HUES6 (cell line): ENCODE measurements around the gene ZNF358.

Source experiments
- H3K27ac ChIP-seq: 2 replicates; pipeline ENCODE4 v1.7.0; 2013; ENCODE audit warnings: low read depth, mild to moderate bottlenecking, low read length, inconsistent platforms
- H3K27me3 ChIP-seq: 2 replicates; pipeline ENCODE4 v1.6.1; 2013; ENCODE audit warnings: low read length; ENCODE audit not compliant: control insufficient read depth, insufficient read depth
- H3K36me3 ChIP-seq: 2 replicates; pipeline ENCODE4 v1.6.1; 2013; ENCODE audit warnings: low read length; ENCODE audit not compliant: control insufficient read depth, insufficient read depth
- H3K4me1 ChIP-seq: 2 replicates; pipeline ENCODE4 v1.6.1; 2013; ENCODE audit warnings: low read length; ENCODE audit not compliant: control insufficient read depth, insufficient read depth
- H3K4me3 ChIP-seq: 2 replicates; pipeline ENCODE4 v1.5.1; 2013; ENCODE audit warnings: low read depth, low read length
- H3K9ac ChIP-seq: one replicate; pipeline ENCODE4 v1.6.1; 2013; ENCODE audit warnings: mild to moderate bottlenecking, low read length
- H3K9me3 ChIP-seq: 2 replicates; pipeline ENCODE4 v1.6.1; 2013; ENCODE audit warnings: low read depth, low read length; ENCODE audit not compliant: control insufficient read depth, insufficient read depth

Gene ZNF358

GRCh38 chr19:7552781-7553180, 36.9 kb downstream of the ZNF358 start:
- H3K27ac ChIP-seq, result no peak overlapping the region
- H3K27me3 ChIP-seq, result no peaks in the 10 kb centered on the region
- H3K4me1 ChIP-seq, result peaks cover 10% of the 10 kb centered on the region
- H3K4me3 ChIP-seq, result no peak overlapping the region
- H3K9ac ChIP-seq, result no peak overlapping the region
- H3K9me3 ChIP-seq, result no peaks in the 10 kb centered on the region
- H3K36me3 ChIP-seq, result peaks cover 24% of the 10 kb centered on the region

GRCh38 chr19:7554565-7554964, 38.7 kb downstream of the ZNF358 start:
- H3K4me3 ChIP-seq, result peak overlapping the region; percentile 82
- H3K27me3 ChIP-seq, result no peaks in the 10 kb centered on the region
- peaks cover 39% of the 10 kb centered on the region for H3K36me3 ChIP-seq
- H3K9me3 ChIP-seq, result no peaks in the 10 kb centered on the region
- H3K27ac ChIP-seq, result no peak overlapping the region
- peaks cover 10% of the 10 kb centered on the region for H3K4me1 ChIP-seq
- no peak overlapping the region for H3K9ac ChIP-seq

- Histone ChIP-seq H3K9ac (no peak overlapping the region), H3K4me3 (peak overlapping the region; percentile 82), H3K27ac (no peak overlapping the region), H3K36me3 (peaks cover 35% of the 10 kb centered on the region), H3K4me1 (peaks cover 10% of the 10 kb centered on the region), H3K9me3 (0 out of 2 replicates have a peak, but pooled peaks cover 1% of the 10 kb centered on the region), H3K27me3 (no peaks in the 10 kb centered on the region)
Observed at GRCh38 chr19:7554990-7555864, 39.3 kb downstream of the ZNF358 start.

GRCh38 chr19:7556696-7557315, 40.9 kb downstream of the ZNF358 start:
- H3K4me1 ChIP-seq, result peaks cover 6% of the 10 kb centered on the region
- no peak overlapping the region for H3K4me3 ChIP-seq
- H3K27ac ChIP-seq, result no peak overlapping the region
- 0 out of 2 replicates have a peak, but pooled peaks cover 3% of the 10 kb centered on the region for H3K9me3 ChIP-seq
- H3K36me3 ChIP-seq, result peaks cover 39% of the 10 kb centered on the region
- no peaks in the 10 kb centered on the region for H3K27me3 ChIP-seq
- H3K9ac ChIP-seq, result no peak overlapping the region

GRCh38 chr19:7558667-7559066, 42.8 kb downstream of the ZNF358 start:
- no peaks in the 10 kb centered on the region for H3K27me3 ChIP-seq
- H3K4me3 ChIP-seq, result no peak overlapping the region
- H3K9ac ChIP-seq, result no peak overlapping the region
- no peak overlapping the region for H3K27ac ChIP-seq
- peaks cover 39% of the 10 kb centered on the region for H3K36me3 ChIP-seq
- 0 out of 2 replicates have a peak, but pooled peaks cover 3% of the 10 kb centered on the region for H3K9me3 ChIP-seq
- peaks cover 6% of the 10 kb centered on the region for H3K4me1 ChIP-seq

- Histone ChIP-seq H3K36me3 (peaks cover 39% of the 10 kb centered on the region), H3K9ac (no peak overlapping the region), H3K4me3 (no peak overlapping the region), H3K27ac (no peak overlapping the region), H3K4me1 (peaks cover 6% of the 10 kb centered on the region), H3K9me3 (0 out of 2 replicates have a peak, but pooled peaks cover 3% of the 10 kb centered on the region), H3K27me3 (no peaks in the 10 kb centered on the region)
Observed at GRCh38 chr19:7559102-7559501, 43.2 kb downstream of the ZNF358 start.

- peaks cover 39% of the 10 kb centered on the region for H3K36me3 ChIP-seq
- H3K9me3 ChIP-seq, result 0 out of 2 replicates have a peak, but pooled peaks cover 3% of the 10 kb centered on the region
- H3K4me3 ChIP-seq, result no peak overlapping the region
- no peak overlapping the region for H3K27ac ChIP-seq
- H3K4me1 ChIP-seq, result no peaks in the 10 kb centered on the region
- H3K9ac ChIP-seq, result no peak overlapping the region
- H3K27me3 ChIP-seq, result no peaks in the 10 kb centered on the region
Observed at GRCh38 chr19:7560255-7560654, 44.4 kb downstream of the ZNF358 start.

GRCh38 chr19:7561325-7561724, 45.4 kb downstream of the ZNF358 start:
- Histone ChIP-seq H3K27me3 (no peaks in the 10 kb centered on the region), H3K9me3 (0 out of 2 replicates have a peak, but pooled peaks cover 3% of the 10 kb centered on the region), H3K27ac (no peak overlapping the region), H3K4me3 (no peak overlapping the region), H3K4me1 (no peaks in the 10 kb centered on the region), H3K36me3 (peaks cover 37% of the 10 kb centered on the region), H3K9ac (no peak overlapping the region)

GRCh38 chr19:7562646-7563393, 46.9 kb downstream of the ZNF358 start:
- Histone ChIP-seq H3K36me3 (peaks cover 23% of the 10 kb centered on the region), H3K27me3 (no peaks in the 10 kb centered on the region), H3K4me3 (no peak overlapping the region), H3K27ac (no peak overlapping the region), H3K9ac (no peak overlapping the region), H3K9me3 (0 out of 2 replicates have a peak, but pooled peaks cover 3% of the 10 kb centered on the region), H3K4me1 (no peaks in the 10 kb centered on the region)

GRCh38 chr19:7564866-7565265, 49.0 kb downstream of the ZNF358 start:
- no peaks in the 10 kb centered on the region for H3K4me1 ChIP-seq
- H3K27ac ChIP-seq, result no peak overlapping the region
- no peak overlapping the region for H3K4me3 ChIP-seq
- H3K9ac ChIP-seq, result no peak overlapping the region
- peaks cover 9% of the 10 kb centered on the region for H3K36me3 ChIP-seq
- 0 out of 2 replicates have a peak, but pooled peaks cover 3% of the 10 kb centered on the region for H3K9me3 ChIP-seq
- H3K27me3 ChIP-seq, result no peaks in the 10 kb centered on the region
